Measurements from ENCODE around the gene SLC35A2.

- TF ChIP-seq CTCF (IDR thresholded peaks at IDR 0.05 in 8 of 11, conservative IDR thresholded peaks at IDR 0.05 in 3 of 11) = peak in 1 of 11 experiments; percentile 15
- TF ChIP-seq POLR2AphosphoS5 (IDR thresholded peaks at IDR 0.05) = peak; percentile 94 to 96 (median 94)
These were observed 13.7 kb downstream of the SLC35A2 start, which contains the start of the genes PQBP1 and TIMM17B for GRCh38 chrX:48897625-48898306.

All from spleen (tissue), 7 donors.